HUES48 (cell line): ENCODE measurements around the gene FAM222A.

Experiments
- H3K27ac ChIP-seq: one replicate; pipeline ENCODE4 v1.7.0; 2013; ENCODE audit warnings: low read depth, low read length, inconsistent platforms
- H3K27me3 ChIP-seq: 2 replicates; pipeline ENCODE4 v1.6.1; 2013; ENCODE audit warnings: mild to moderate bottlenecking, low read length; ENCODE audit not compliant: control insufficient read depth, insufficient read depth
- H3K36me3 ChIP-seq: 2 replicates; pipeline ENCODE4 v1.6.1; 2013; ENCODE audit warnings: low read length; ENCODE audit not compliant: control insufficient read depth, insufficient read depth
- H3K4me1 ChIP-seq: 2 replicates; pipeline ENCODE4 v1.6.1; 2013; ENCODE audit warnings: mild to moderate bottlenecking, low read length; ENCODE audit not compliant: control insufficient read depth, insufficient read depth
- H3K4me3 ChIP-seq: 2 replicates; pipeline ENCODE4 v1.5.1; 2013; ENCODE audit warnings: mild to moderate bottlenecking, low read depth, low read length
- H3K9ac ChIP-seq: 2 replicates; pipeline ENCODE4 v1.6.1; 2013; ENCODE audit warnings: mild to moderate bottlenecking, low read depth, low read length, moderate library complexity
- H3K9me3 ChIP-seq: 2 replicates; pipeline ENCODE4 v1.6.1; 2013; ENCODE audit warnings: low read length; ENCODE audit not compliant: control insufficient read depth, insufficient read depth

The FAM222A gene

DNA sequence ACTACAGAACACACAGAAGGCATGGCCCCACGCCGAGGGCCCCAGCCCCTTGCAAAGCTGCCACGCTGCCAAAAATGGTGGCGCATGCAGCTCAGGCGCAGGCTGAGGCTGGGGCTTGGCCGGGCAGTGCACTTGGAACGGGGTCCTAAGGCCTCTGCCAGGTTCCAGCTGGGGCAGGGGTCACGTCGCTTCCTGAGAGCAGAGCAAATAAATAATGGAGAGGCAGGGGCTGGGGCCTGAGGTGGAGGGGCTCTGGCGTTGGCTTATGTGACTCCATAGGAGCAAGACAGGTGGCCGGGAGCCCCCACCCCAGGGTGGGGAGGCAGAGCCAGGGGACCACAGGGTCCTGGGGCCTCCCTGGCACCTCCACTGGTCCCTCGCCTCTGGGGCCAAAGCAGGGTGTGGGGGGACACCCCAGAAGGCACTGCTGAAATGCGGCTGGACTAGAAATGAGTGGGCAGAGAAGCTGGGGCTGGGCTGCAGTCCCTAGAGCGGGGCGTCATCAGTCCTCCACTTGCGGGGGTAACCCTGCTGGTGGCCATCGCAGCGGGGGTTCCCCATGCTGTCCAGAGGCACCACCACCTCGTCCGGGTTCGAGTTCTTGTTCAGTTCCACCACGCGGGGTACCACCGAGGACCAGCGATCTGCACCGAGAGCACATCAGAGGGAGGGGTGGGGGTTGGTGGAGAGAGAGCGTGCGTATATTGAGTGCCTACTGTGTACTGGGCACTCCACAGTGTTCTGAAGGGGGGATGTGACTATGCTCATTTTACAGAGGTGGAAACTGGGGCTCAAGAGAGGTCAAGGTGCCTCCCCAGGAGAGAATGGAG, 69.7 kb downstream of the FAM222A start:
- H3K4me3 ChIP-seq: no peak overlapping the region
- peaks cover 2% of the 10 kb centered on the region; the same call in 1 of the 2 replicates for H3K36me3 ChIP-seq

GRCh38 chr12:109783965-109784244, 70.3 kb downstream of the FAM222A start:
- Histone ChIP-seq H3K36me3 (peaks cover 3% of the 10 kb centered on the region; the same call in 1 of the 2 replicates), H3K9me3 (no peaks in the 10 kb centered on the region), H3K4me1 (no peaks in the 10 kb centered on the region), H3K4me3 (no peak overlapping the region), H3K27me3 (no peaks in the 10 kb centered on the region), H3K27ac (no peak overlapping the region), H3K9ac (no peak overlapping the region)

More for the DNA sequence above, 69.7 kb downstream of the FAM222A start:
- H3K9me3 ChIP-seq: no peaks in the 10 kb centered on the region
- no peaks in the 10 kb centered on the region for H3K4me1 ChIP-seq
- no peak overlapping the region for H3K27ac ChIP-seq
- no peaks in the 10 kb centered on the region for H3K27me3 ChIP-seq
- H3K9ac ChIP-seq: no peak overlapping the region

- Histone ChIP-seq H3K9ac (no peak overlapping the region), H3K9me3 (no peaks in the 10 kb centered on the region), H3K4me3 (no peak overlapping the region), H3K27me3 (no peaks in the 10 kb centered on the region), H3K4me1 (no peaks in the 10 kb centered on the region), H3K36me3 (peaks cover 3% of the 10 kb centered on the region; the same call in 1 of the 2 replicates), H3K27ac (no peak overlapping the region)
Measured at GRCh38 chr12:109785854-109786253, 72.2 kb downstream of the FAM222A start.

GRCh38 chr12:109786799-109787198, 73.2 kb downstream of the FAM222A start:
- Histone ChIP-seq H3K27ac (no peak overlapping the region), H3K9ac (no peak overlapping the region), H3K36me3 (peaks cover 3% of the 10 kb centered on the region; the same call in 1 of the 2 replicates), H3K9me3 (no peaks in the 10 kb centered on the region), H3K4me1 (no peaks in the 10 kb centered on the region), H3K4me3 (no peak overlapping the region), H3K27me3 (no peaks in the 10 kb centered on the region)

GRCh38 chr12:109789526-109790048, 76.0 kb downstream of the FAM222A start:
- no peaks in the 10 kb centered on the region for H3K27me3 ChIP-seq
- H3K9me3 ChIP-seq: no peaks in the 10 kb centered on the region

GRCh38 chr12:109792992-109793391, 79.4 kb downstream of the FAM222A start:
- Histone ChIP-seq H3K27ac (no peak overlapping the region), H3K9me3 (no peaks in the 10 kb centered on the region), H3K27me3 (no peaks in the 10 kb centered on the region), H3K4me3 (no peak overlapping the region), H3K36me3 (peaks cover 3% of the 10 kb centered on the region; the same call in 1 of the 2 replicates), H3K4me1 (no peaks in the 10 kb centered on the region), H3K9ac (no peak overlapping the region)

More at GRCh38 chr12:109789526-109790048, 76.0 kb downstream of the FAM222A start:
- Histone ChIP-seq H3K36me3 (peaks cover 3% of the 10 kb centered on the region; the same call in 1 of the 2 replicates), H3K9ac (no peak overlapping the region), H3K4me3 (no peak overlapping the region), H3K4me1 (no peaks in the 10 kb centered on the region), H3K27ac (no peak overlapping the region)

DNA sequence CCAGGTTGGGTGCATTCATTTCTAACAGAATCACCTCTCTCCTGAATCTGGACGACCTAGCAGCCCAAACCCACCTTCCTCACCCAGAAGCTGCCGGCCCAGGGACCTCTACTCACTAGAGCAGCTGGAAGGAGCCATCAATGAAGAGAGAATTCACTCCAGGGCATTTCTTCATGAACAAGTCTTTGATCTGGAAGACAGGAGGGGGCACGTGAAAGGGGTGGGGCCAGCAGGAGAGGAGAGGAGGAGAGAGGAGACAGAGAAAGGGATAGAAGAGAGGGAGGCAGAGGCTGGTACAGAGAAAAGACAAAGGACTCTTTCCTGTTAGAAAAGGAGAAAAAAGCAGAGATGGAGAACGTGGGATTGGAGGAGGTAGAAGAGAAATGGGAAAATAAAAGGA, 79.8 kb downstream of the FAM222A start:
- Histone ChIP-seq H3K4me1 (no peaks in the 10 kb centered on the region), H3K4me3 (no peak overlapping the region), H3K36me3 (peaks cover under 1% of the 10 kb centered on the region; the same call in 1 of the 2 replicates), H3K27ac (no peak overlapping the region), H3K9me3 (no peaks in the 10 kb centered on the region), H3K9ac (no peak overlapping the region), H3K27me3 (no peaks in the 10 kb centered on the region)

- Histone ChIP-seq H3K27me3 (no peaks in the 10 kb centered on the region), H3K36me3 (no peaks in the 10 kb centered on the region), H3K4me1 (no peaks in the 10 kb centered on the region), H3K4me3 (no peak overlapping the region), H3K27ac (no peak overlapping the region), H3K9me3 (no peaks in the 10 kb centered on the region), H3K9ac (no peak overlapping the region)
Measured at GRCh38 chr12:109793826-109794501, 80.3 kb downstream of the FAM222A start.

DNA sequence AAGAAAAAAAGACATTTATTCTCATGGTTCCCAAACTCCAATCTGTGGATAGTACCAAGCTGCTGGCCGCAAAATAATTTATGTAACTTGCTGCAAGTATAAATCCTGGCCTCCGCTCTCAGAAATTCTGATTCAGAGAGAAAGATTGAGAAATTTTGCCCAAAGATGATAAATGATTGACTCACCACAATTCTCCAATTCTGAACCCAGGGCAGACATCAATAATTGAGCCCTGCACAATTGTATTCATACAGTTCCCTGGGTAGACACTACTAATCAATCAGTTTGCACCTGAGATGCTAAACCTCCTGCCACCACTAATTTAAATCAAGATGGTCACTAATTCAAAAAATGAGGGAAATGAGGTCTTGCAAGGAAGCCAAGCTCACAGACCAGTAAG, 81.4 kb downstream of the FAM222A start:
- H3K9ac ChIP-seq: no peak overlapping the region
- no peaks in the 10 kb centered on the region for H3K4me1 ChIP-seq
- no peaks in the 10 kb centered on the region for H3K9me3 ChIP-seq
- no peaks in the 10 kb centered on the region for H3K36me3 ChIP-seq
- no peaks in the 10 kb centered on the region for H3K27me3 ChIP-seq
- H3K4me3 ChIP-seq: no peak overlapping the region
- H3K27ac ChIP-seq: no peak overlapping the region

DNA sequence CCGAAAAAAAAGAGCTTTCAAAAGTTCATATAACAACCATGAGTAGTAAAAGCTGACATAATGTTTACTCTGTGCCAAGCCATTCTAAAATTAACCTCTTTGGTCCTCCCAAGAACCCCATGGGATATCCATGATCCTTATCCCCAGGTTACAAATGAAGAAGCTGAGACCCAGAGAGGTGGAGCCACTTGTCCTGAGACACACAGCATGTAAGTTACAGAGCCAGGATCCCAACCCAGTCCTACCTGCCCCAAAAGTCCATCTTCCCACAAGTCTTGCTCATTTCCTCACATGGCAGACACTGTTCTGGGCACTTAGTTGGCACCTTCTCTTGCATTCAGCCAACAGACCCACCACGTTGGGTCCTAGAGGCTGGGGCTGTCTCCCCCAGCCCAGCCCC, 82.4 kb downstream of the FAM222A start:
- no peaks in the 10 kb centered on the region for H3K4me1 ChIP-seq
- H3K4me3 ChIP-seq: no peak overlapping the region
- no peak overlapping the region for H3K9ac ChIP-seq

More for the DNA sequence above, 82.4 kb downstream of the FAM222A start:
- no peaks in the 10 kb centered on the region for H3K9me3 ChIP-seq
- H3K27me3 ChIP-seq: no peaks in the 10 kb centered on the region
- no peak overlapping the region for H3K27ac ChIP-seq
- H3K36me3 ChIP-seq: no peaks in the 10 kb centered on the region
